ENCODE data around the gene CAT. TPM values are rescaled to one million over a fixed set of nuclear protein-coding genes. Genes with fewer than 3 reads are reported as not detected.

CAT gene
- total and polyA plus RNA-seq, 9 of the 15 experiments (the other 6 are each of a cell fraction or from before 2014, with no cell fraction given), result 86.7 to 183 (median 114) TPM

DNA sequence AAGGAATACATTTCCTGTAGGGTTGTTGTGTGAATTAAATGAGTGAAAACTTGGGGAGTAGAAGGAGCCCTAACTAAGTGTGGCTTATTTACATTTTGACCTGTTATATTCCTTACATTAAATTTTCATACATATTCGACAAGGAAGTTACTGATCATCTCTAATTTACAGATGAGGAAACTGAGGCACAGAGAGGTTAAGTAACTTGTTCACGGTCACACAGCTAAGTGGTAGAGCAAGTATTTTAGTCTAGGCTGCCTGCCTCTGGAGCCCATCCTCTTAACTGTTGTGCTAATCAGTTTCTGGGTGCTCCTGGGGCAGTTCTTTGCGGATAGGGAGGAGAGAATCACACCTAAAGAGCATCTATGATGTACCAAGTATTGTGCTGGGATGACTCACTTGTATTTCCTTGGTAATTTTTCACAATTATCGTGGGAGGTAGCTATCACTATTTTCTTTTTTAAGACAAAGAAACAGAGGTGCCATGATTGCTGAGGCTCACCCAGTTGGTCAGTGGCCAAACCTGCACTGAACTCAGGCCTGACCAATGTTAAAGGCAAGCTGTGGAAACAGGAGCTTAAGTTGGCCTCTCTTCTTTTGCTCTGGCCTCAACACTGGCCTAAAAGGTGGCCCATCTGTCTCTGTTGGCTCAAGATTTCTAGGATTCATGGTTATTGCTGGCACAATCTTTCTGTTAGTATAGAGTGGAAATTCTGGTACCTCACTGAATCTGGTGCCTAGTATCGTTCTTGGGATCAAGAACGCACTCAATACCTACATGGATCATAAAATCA is 77.7 kb downstream of the CAT start:
- 5% methylated on average over 6 of the region's 6 CpGs for WGBS (ENCODE audit: insufficient coverage, low coverage, missing lambda C conversion rate)
- TF ChIP-seq OTX1 (CRISPR knock-in tag; IDR thresholded peaks at IDR 0.05) (no peak), CTCFL (IDR thresholded peaks at IDR 0.05; ENCODE audit: borderline replicate concordance, insufficient read depth, low read depth, low read length, poor library complexity, severe bottlenecking) (no peak), KDM1A (IDR thresholded peaks at IDR 0.05) (peak; percentile 17 to 28; a peak in 1 of 4 replicates)
- TF ChIP-seq, protein P1, sequence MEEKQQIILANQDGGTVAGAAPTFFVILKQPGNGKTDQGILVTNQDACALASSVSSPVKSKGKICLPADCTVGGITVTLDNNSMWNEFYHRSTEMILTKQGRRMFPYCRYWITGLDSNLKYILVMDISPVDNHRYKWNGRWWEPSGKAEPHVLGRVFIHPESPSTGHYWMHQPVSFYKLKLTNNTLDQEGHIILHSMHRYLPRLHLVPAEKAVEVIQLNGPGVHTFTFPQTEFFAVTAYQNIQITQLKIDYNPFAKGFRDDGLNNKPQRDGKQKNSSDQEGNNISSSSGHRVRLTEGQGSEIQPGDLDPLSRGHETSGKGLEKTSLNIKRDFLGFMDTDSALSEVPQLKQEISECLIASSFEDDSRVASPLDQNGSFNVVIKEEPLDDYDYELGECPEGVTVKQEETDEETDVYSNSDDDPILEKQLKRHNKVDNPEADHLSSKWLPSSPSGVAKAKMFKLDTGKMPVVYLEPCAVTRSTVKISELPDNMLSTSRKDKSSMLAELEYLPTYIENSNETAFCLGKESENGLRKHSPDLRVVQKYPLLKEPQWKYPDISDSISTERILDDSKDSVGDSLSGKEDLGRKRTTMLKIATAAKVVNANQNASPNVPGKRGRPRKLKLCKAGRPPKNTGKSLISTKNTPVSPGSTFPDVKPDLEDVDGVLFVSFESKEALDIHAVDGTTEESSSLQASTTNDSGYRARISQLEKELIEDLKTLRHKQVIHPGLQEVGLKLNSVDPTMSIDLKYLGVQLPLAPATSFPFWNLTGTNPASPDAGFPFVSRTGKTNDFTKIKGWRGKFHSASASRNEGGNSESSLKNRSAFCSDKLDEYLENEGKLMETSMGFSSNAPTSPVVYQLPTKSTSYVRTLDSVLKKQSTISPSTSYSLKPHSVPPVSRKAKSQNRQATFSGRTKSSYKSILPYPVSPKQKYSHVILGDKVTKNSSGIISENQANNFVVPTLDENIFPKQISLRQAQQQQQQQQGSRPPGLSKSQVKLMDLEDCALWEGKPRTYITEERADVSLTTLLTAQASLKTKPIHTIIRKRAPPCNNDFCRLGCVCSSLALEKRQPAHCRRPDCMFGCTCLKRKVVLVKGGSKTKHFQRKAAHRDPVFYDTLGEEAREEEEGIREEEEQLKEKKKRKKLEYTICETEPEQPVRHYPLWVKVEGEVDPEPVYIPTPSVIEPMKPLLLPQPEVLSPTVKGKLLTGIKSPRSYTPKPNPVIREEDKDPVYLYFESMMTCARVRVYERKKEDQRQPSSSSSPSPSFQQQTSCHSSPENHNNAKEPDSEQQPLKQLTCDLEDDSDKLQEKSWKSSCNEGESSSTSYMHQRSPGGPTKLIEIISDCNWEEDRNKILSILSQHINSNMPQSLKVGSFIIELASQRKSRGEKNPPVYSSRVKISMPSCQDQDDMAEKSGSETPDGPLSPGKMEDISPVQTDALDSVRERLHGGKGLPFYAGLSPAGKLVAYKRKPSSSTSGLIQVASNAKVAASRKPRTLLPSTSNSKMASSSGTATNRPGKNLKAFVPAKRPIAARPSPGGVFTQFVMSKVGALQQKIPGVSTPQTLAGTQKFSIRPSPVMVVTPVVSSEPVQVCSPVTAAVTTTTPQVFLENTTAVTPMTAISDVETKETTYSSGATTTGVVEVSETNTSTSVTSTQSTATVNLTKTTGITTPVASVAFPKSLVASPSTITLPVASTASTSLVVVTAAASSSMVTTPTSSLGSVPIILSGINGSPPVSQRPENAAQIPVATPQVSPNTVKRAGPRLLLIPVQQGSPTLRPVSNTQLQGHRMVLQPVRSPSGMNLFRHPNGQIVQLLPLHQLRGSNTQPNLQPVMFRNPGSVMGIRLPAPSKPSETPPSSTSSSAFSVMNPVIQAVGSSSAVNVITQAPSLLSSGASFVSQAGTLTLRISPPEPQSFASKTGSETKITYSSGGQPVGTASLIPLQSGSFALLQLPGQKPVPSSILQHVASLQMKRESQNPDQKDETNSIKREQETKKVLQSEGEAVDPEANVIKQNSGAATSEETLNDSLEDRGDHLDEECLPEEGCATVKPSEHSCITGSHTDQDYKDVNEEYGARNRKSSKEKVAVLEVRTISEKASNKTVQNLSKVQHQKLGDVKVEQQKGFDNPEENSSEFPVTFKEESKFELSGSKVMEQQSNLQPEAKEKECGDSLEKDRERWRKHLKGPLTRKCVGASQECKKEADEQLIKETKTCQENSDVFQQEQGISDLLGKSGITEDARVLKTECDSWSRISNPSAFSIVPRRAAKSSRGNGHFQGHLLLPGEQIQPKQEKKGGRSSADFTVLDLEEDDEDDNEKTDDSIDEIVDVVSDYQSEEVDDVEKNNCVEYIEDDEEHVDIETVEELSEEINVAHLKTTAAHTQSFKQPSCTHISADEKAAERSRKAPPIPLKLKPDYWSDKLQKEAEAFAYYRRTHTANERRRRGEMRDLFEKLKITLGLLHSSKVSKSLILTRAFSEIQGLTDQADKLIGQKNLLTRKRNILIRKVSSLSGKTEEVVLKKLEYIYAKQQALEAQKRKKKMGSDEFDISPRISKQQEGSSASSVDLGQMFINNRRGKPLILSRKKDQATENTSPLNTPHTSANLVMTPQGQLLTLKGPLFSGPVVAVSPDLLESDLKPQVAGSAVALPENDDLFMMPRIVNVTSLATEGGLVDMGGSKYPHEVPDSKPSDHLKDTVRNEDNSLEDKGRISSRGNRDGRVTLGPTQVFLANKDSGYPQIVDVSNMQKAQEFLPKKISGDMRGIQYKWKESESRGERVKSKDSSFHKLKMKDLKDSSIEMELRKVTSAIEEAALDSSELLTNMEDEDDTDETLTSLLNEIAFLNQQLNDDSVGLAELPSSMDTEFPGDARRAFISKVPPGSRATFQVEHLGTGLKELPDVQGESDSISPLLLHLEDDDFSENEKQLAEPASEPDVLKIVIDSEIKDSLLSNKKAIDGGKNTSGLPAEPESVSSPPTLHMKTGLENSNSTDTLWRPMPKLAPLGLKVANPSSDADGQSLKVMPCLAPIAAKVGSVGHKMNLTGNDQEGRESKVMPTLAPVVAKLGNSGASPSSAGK (IDR thresholded peaks at IDR 0.05), result no peak
- TF ChIP-seq, protein P2, sequence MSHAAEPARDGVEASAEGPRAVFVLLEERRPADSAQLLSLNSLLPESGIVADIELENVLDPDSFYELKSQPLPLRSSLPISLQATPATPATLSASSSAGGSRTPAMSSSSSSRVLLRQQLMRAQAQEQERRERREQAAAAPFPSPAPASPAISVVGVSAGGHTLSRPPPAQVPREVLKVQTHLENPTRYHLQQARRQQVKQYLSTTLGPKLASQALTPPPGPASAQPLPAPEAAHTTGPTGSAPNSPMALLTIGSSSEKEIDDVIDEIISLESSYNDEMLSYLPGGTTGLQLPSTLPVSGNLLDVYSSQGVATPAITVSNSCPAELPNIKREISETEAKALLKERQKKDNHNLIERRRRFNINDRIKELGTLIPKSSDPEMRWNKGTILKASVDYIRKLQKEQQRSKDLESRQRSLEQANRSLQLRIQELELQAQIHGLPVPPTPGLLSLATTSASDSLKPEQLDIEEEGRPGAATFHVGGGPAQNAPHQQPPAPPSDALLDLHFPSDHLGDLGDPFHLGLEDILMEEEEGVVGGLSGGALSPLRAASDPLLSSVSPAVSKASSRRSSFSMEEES (CRISPR knock-in tag; IDR thresholded peaks at IDR 0.05), result peak; percentile 33; the same call in 1 of the 2 replicates

More for the DNA sequence above, 77.7 kb downstream of the CAT start:
- Histone ChIP-seq H3K36me3 (ENCODE audit: control insufficient read depth, insufficient read depth, low read length) (no peaks in the 10 kb centered on the region), H3K9me3 (replicated peaks; ENCODE audit: control insufficient read depth, insufficient read depth, low read depth, low read length) (no peaks in the 10 kb centered on the region), H4K20me1 (replicated peaks; ENCODE audit: control insufficient read depth, insufficient read depth, low read length) (no peaks in the 10 kb centered on the region), H3K9me1 (ENCODE audit: control insufficient read depth, insufficient read depth, low read length) (no peaks in the 10 kb centered on the region), H3K4me3 (no peak overlapping the region), H3K4me1 (replicated peaks in 1 of 2; ENCODE audit: control insufficient read depth in 2 of 2, insufficient read depth in 2 of 2, low read length in 2 of 2) (peaks cover 0 to 3% of the 10 kb centered on the region in 2 experiments; a peak in 1 of 5 replicates), H3K4me2 (ENCODE audit: insufficient read depth, low read length) (no peak overlapping the region), H3K27ac (ENCODE audit: extremely low read depth, low read depth, low read length) (no peak overlapping the region), H3K27me3 (ENCODE audit: control insufficient read depth in 2 of 2, insufficient read depth in 2 of 2, low read length in 2 of 2) (peaks cover 0 to 6% of the 10 kb centered on the region in 2 experiments; a peak in 1 of 5 replicates), H2AFZ (ENCODE audit: low read depth, low read length) (no peak overlapping the region), H3K79me2 (ENCODE audit: control insufficient read depth, insufficient read depth, low read length) (no peaks in the 10 kb centered on the region), H3K9ac (ENCODE audit: insufficient read depth in 1 of 2, low read depth in 2 of 2, low read length in 2 of 2) (no peak overlapping the region)
- DNase-seq (ENCODE audit: extremely low read depth in 1 of 4, low spot score in 3 of 4) (no peak), FAIRE-seq (no peak), ATAC-seq (no peak)
- CTCF ChIA-PET (ENCODE audit: low intra/inter-chr PET ratio), result no interaction called here
- POLR2A ChIA-PET, result no interaction called here
- BruUV-seq (replicated peaks), result no TSS peak
- in situ Hi-C loops (cut with MboI), result loop anchor here (5.0 kb wide), 1 partner anchor 376 kb away; no protein-coding TSS in a partner anchor
- intact Hi-C loops (cut with micrococcal nuclease), result no loop called here
